Astrocyte of the cerebellum (primary cell): ENCODE results near the gene SDHAF3.

Experiments used
- DNase-seq: peaks from one replicate; pipeline ENCODE4 v3.0.0-alpha.2; 2011; ENCODE audit warnings: low read depth
- H3K4me3 ChIP-seq: 2 replicates; pipeline ENCODE4 v1.5.1; 2011; ENCODE audit warnings: mild to moderate bottlenecking, low read depth, low read length, moderate library complexity
- in situ Hi-C: cut with HindIII; loops from 2 replicates; pipeline ENCODE4 v1.10.0; 2017; ENCODE audit warnings: low sequenced_read_pairs
- TF ChIP-seq, protein P1 (sequence below): IDR thresholded peaks from 2 replicates; pipeline ENCODE4 v1.5.1; 2012; ENCODE audit warnings: low read length, low read depth, moderate library complexity, mild to moderate bottlenecking; ENCODE audit errors: missing control alignments

The SDHAF3 gene

DNA sequence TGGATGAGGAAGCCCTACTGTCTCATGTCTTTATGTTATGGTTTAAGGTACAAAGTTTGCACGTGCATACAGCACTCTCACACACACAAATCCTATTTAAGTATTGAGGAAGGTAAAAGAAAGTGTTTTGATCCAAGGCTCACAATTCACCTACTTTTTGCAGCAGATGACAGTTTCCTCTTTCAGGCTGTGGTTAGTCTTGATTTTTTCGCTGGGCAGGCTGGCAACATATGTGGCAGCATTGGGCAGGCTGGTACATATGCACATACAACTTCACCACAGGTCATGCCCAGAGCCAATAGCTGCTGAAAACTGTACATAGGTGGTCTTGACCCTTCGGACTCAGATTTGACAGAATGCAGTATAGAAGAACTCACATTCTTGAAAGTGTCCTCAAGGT is 29.1 kb upstream of the SDHAF3 start:
- no peak for DNase-seq
- in situ Hi-C loops: no loop called here
- no peak overlapping the region for H3K4me3 ChIP-seq
- TF ChIP-seq, protein P1, sequence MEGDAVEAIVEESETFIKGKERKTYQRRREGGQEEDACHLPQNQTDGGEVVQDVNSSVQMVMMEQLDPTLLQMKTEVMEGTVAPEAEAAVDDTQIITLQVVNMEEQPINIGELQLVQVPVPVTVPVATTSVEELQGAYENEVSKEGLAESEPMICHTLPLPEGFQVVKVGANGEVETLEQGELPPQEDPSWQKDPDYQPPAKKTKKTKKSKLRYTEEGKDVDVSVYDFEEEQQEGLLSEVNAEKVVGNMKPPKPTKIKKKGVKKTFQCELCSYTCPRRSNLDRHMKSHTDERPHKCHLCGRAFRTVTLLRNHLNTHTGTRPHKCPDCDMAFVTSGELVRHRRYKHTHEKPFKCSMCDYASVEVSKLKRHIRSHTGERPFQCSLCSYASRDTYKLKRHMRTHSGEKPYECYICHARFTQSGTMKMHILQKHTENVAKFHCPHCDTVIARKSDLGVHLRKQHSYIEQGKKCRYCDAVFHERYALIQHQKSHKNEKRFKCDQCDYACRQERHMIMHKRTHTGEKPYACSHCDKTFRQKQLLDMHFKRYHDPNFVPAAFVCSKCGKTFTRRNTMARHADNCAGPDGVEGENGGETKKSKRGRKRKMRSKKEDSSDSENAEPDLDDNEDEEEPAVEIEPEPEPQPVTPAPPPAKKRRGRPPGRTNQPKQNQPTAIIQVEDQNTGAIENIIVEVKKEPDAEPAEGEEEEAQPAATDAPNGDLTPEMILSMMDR: no peak

DNA sequence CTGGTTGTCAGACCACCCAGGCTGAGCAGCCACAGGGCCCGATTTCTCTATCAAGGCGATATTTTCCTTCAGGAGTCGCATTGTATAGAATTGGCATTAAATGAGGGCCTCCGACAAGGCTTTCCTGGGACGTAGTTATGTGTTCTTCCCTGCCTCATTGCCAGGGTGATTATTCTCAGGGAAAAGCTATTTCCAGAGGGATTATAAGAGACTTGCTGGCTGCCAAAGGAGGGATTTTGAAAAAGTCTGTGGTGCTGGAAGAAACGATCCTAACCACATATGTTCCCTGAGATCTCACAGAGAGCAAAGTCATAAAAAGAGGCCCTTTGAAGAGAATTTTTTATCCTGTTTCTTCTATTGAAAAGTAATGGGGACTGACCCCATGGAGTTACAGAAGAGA is 27.7 kb upstream of the SDHAF3 start:
- in situ Hi-C loops: no loop called here
- DNase-seq: no peak
- TF ChIP-seq, protein P1: no peak
- H3K4me3 ChIP-seq: no peak overlapping the region

DNA sequence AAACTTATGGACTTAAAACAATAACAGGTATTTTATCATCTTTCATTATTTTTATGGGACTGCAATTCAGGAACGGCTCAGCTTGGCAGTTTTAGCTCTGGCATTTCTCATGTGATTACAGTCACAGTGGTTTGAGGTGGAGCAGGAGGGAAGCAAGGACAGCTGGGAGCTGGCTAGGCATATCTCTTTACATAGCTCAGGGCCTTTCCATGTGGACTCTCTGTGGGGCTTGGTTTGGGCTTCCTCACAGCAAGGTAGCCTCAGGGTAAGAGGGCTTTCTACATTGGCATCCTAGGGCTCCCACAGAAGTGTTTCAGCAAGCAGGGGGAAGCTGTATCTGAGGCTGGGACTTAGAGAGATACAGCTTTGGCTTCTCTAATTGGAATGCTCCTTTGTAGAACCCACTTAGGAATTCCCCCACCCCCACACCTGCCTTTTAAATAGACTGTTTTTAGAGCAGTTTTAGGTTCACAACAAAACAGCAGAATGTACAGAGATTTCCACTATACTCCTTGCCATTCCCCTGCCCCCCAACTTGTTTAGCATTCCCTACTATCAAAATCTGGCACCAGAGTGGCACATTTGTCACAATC is 26.6 kb upstream of the SDHAF3 start:
- no peak overlapping the region for H3K4me3 ChIP-seq
- in situ Hi-C loops: no loop called here
- DNase-seq: no peak
- TF ChIP-seq, protein P1: no peak

DNA sequence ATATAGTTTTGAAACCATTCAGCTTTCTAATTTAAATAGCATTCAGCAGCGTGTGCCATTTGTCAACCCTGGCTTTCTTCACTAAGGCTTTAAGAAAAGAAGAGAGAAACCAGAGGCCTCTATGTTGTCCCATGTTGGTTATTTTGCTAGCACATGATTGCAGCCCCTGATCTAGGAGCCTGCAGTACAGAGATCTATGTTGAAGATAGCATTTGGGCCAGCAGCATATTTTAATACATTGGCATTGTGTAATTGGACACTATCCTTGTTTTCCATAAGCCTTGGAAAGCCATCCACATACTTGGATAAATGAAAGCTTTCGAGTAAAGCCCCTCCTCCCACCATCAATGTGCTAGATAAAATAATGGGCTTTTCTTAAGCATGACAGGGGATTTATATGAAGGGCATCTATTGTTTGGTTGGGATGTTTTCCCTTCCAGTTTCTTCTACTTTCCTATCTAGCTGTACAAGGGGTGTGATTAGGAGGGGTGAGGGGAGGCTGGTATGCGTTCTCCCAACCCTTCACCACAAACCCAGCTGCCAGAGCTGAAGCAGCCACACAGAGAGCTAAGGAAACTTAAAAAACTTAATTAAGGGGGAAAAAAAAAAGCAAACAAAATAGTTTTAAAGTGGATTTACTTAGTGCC is 23.1 kb upstream of the SDHAF3 start:
- H3K4me3 ChIP-seq: no peak overlapping the region
- DNase-seq: no peak
- in situ Hi-C loops: no loop called here
- TF ChIP-seq, protein P1: no peak

DNA sequence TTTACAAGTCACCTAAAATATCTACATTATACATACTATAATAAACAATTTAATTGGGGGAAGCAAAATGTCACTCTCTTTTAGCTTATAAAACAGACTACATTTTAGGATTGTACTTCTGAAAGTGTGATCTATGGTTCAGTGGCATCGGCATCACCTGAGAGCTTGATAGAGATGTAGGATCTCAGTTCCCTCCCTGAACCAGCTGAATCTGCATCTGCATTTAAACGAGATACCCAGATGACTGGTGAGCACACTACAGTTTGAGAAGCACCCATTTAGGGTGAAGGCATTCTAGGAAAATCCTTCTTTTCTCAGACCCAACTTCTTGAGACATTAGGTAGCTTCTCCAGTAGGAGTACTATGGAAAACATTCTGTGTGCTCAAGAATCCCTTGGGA is 21.5 kb upstream of the SDHAF3 start:
- H3K4me3 ChIP-seq: no peak overlapping the region
- DNase-seq: no peak
- in situ Hi-C loops: no loop called here
- TF ChIP-seq, protein P1: no peak

DNA sequence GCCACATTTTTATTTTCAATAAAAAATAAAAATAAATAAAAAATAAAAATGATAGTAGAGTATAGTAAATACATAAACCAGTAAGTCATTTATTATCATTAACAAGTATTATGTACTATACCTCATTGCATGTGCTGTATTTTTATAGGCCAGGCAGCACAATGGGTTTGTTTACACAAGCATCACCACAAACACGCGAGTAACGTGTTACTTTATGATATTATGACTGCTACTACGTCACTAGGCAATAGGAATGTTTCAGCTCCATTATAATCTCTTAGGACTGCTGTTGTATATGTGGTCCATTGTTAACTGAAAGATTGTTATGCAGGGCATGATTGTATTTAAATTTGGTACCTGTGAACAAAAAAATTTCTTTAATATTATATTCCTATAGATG is 20.8 kb upstream of the SDHAF3 start:
- no peak for DNase-seq
- TF ChIP-seq, protein P1: no peak
- H3K4me3 ChIP-seq: no peak overlapping the region
- in situ Hi-C loops: no loop called here
